Activated CD4-positive, alpha-beta T cell treated with anti-CD3 and anti-CD28 coated beads, Interleukin-2, amount 50 U/mL, for 24 hours (primary cell): Measurements from ENCODE around the gene VSTM2L.

Source experiments
- DNase-seq, 2 donors: peaks; one replicate each; pipeline ENCODE4 v3.0.0-alpha.2; 2020; ENCODE audit warnings: low read depth in 1 of 2, low spot score in 1 of 2

VSTM2L gene

GRCh38 chr20:37936041-37936440, 33.1 kb downstream of the VSTM2L start:
- DNase-seq: no peak

- DNase-seq: no peak
Observed at GRCh38 chr20:37936451-37936850, 33.5 kb downstream of the VSTM2L start.

GRCh38 chr20:37937686-37938085, 34.8 kb downstream of the VSTM2L start:
- no peak for DNase-seq

- DNase-seq: no peak
Observed at GRCh38 chr20:37938181-37938750, 35.3 kb downstream of the VSTM2L start.

- no peak for DNase-seq
Observed at GRCh38 chr20:37938954-37939353, 36.0 kb downstream of the VSTM2L start.

GRCh38 chr20:37939701-37940560, 37.0 kb downstream of the VSTM2L start:
- no peak for DNase-seq

GRCh38 chr20:37940858-37941257, 37.9 kb downstream of the VSTM2L start:
- DNase-seq: no peak

- DNase-seq: no peak
Observed at GRCh38 chr20:37941332-37941731, 38.4 kb downstream of the VSTM2L start.

- DNase-seq: no peak
Observed at GRCh38 chr20:37941992-37942391, 39.1 kb downstream of the VSTM2L start.

- DNase-seq: no peak
Observed at GRCh38 chr20:37943033-37943432, 40.1 kb downstream of the VSTM2L start.

- DNase-seq: no peak
Observed at GRCh38 chr20:37943501-37944455, 40.9 kb downstream of the VSTM2L start.

GRCh38 chr20:37944456-37944981, 41.6 kb downstream of the VSTM2L start:
- DNase-seq: no peak

- no peak for DNase-seq
Observed at GRCh38 chr20:37945091-37945547, 42.2 kb downstream of the VSTM2L start.

GRCh38 chr20:37946946-37947345, 44.0 kb downstream of the VSTM2L start:
- DNase-seq: no peak

- DNase-seq: no peak
Observed at GRCh38 chr20:37947943-37948342, 45.0 kb downstream of the VSTM2L start.

GRCh38 chr20:37948956-37949355, 46.0 kb downstream of the VSTM2L start:
- no peak for DNase-seq

- DNase-seq: no peak
Observed at GRCh38 chr20:37954190-37954589, 51.3 kb downstream of the VSTM2L start.

GRCh38 chr20:37954626-37955025, 51.7 kb downstream of the VSTM2L start:
- no peak for DNase-seq

GRCh38 chr20:37955511-37955910, 52.6 kb downstream of the VSTM2L start:
- no peak for DNase-seq

- no peak for DNase-seq
Observed at GRCh38 chr20:37956107-37956585, 53.2 kb downstream of the VSTM2L start.
